HG03045 (cell line): ENCODE data around the gene WDFY4.

Experiments
- ATAC-seq: cut with Tn5 transposase; IDR thresholded peaks from one replicate; pipeline ENCODE4 v1.9.1; 2021; ENCODE audit warnings: mild to moderate bottlenecking, moderate library complexity; ENCODE audit not compliant: unreplicated experiment

Gene WDFY4

GRCh38 chr10:48789486-48790456 lies 105.1 kb downstream of the WDFY4 start:
- no peak for ATAC-seq

GRCh38 chr10:48790457-48791044 lies 105.9 kb downstream of the WDFY4 start:
- no peak for ATAC-seq

DNA sequence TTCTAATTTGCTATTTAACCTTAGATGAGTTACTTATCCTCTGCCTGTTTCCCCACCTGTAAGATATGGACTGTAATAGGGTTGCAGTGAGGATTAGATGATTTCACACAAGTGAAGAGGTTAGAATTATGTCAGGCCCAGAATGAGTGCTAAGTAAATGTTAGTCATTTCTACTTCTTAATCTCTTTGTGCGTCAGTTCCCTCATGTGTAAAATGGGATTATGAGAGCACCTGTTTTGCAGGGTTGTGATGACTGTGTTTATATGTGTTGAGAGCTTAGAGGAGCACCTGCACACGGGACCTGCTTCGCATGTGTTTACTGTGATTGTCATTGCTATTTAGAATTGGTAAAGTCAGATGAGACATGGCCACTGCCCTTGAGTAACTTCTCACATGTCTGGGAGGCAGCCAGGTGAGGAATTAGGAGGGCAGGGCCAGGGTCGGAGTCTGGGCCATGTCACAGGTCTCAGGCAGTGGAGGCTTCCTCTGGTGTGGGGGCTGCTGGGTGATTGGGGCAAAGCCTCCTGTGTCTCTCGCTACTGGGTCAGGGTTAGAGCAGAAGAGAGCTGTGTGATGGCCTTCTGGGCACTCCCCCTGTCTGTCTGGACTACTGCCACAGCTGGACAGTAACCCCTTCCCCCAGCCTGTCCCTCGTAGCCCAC lies 106.7 kb downstream of the WDFY4 start:
- ATAC-seq: no peak

DNA sequence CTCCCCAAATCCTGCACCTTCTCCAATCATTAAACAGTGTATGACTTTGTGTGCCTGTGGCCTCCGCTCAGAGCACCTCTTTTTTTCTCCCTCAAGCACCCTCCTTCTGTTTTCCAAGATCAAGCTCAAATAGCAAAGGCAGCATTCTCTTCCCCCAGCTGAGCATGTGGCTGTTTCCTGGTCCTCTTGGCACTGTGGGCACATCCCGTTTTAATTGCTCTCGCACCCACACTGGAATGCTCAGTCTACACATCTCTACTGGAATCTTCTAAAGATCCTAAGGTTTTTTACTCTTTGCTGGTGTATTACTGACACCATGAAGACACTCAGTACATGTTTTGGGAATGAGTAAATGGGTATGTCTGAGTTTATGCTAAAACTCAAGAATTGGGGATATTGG lies 107.4 kb downstream of the WDFY4 start:
- no peak for ATAC-seq

- ATAC-seq: no peak
Measured at GRCh38 chr10:48792687-48793096, 108.0 kb downstream of the WDFY4 start.

DNA sequence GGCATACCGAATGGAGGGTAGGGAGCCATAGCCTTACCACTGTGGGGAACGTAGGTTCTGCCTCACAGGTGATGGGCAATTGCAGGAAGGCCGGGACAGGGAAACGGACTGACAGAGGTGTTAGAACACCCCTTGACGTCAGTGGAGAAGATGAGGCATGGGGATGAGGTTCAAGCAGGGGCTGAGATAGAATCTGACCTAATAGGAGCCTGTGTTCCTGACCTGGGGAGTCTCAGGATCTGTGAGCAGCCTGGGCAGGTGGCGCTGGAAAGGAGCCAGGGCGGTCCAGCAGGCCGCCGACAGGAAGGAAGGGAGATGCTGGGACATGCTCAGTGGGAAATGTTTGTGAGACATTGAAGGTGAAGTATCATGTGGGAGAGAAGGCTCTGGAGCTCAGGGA lies 109.4 kb downstream of the WDFY4 start:
- no peak for ATAC-seq

DNA sequence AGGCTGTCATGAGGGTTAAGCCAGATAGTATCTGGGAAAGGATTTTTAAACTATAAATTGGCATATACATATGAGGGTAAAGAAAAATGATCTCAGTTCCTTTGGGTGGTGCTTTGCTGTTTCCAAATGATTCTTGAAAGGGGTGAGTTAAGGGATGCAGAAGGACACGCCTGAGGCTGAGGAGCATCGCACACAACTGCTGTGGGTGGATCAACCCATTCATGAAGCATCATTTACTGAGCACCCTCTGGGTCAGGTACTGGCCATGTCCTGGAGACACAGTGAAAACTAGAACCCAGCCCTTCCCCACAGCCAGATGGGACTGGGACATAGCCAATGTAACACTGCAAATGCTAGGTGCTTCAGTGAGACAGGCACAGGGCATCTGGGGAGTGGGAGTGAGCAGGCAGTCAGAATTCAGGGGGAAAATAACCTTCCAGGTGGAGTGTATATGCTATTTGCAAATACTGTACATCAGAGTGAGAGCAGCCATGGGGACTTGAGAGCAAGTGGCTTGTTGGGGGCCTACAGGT lies 112.1 kb downstream of the WDFY4 start:
- no peak for ATAC-seq

DNA sequence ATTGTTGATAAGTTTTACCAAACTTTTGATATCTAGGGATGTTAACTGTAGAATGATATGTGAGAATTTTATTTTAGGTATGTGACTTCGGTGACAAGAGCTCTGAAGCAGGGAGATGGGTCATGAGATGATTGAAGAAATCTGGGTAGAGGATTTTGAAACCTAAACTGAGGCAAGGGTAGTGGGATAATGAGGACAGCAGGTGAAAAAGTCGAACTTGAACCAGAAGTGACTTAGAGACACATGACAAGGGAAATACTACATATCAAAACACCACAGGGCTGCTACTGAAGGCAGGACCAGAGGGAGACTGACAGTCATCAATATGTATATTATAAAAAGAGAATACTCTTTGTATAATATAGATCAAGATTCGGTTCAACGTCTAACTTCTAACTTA lies 113.2 kb downstream of the WDFY4 start:
- ATAC-seq: no peak

DNA sequence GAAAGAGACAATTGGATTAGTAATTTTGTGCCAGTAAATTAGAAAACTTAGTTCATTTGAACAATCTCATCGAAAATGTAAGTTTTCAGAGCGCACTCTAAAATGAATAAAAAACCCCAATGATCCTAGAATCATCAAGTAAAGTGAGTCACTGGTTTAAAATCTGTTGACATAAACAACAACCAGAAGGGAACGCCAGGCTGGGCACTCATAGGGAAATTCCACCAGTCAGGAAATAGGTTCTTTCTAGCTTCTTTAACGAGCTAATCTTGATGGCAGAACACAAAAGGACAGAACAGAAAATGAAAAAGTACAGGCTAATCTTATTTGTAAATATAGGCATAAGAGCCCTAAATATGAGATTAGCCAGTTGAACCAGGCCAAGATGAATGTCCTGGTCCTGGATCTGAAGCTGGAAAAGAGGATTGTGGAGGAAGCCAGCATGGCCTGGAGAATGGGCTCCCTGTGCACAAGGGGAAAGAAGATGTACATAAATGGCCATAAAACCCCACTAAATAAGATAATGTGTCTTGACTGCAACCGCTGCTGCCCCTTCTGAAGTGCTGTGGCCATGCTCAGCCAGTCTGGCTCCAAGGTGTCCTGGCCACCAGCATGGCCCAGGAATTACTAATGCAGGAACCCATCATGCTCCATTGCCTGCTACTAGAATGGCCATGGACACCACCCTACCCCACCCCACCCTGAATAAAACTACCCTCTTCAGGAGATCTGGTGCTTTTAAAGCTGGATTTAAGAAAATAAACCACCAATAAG lies 114.0 kb downstream of the WDFY4 start:
- no peak for ATAC-seq

DNA sequence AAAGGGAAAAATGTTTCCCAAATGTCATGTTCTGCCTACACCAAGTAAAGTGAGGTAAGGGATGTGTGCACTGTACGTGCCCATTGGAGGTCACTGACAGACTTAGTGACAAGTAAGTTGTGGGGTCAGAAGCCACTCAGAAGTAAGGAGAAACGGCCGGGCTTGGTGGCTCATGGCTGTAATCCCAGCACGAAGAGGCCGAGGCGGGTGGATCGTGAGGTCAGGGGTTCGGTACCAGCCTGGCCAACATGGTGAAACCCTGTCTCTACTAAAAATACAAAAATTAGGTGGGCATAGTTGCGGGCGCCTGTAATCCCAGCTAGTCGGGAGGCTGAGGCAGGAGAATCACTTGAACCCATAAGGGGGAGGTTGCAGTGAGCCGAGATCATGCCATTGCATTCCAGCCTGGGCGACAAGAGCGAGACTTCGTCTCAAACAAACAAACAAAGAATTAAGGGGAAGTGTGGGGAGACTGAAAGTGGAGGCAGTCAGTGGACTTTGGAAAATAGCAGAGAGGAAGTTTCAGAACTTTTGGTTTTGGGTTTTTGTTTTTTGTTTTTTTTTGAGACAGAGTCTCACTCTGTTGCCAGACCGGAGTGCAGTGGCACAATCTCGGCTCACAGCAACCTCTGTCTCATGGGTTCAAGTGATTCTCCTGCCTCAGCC lies 114.8 kb downstream of the WDFY4 start:
- ATAC-seq: no peak

DNA sequence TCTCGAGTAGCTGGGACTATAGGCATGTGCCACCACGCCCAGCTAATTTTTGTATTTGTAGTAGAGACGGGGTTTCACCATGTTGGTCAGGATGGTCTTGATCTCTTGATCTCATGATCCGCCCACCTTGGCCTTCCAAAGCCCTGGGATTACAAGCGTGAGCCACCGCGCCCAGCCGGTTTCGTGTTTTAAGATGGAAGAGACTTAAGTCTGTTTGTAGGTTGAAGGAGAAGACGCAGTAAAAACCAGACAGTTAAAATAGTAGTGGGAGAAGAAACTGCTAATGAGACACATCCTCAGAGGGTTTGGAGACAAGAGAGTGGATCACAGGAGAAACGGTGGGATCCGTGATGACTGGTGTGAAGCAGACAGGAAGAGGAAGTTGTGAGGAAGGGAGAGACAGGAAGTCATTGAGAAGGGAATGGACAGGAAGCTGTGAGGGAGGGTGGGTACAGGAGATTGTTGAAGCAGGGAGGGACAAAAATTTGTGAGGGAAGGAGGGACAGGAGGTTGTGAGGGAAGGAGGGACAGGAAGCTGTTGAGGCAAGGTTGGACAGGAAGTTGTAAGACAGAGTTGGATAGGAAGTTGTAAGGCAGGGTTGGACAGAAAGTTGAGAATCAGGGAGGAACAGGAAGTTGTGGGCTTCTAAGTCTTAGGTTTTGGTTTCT lies 115.5 kb downstream of the WDFY4 start:
- ATAC-seq: no peak

GRCh38 chr10:48801001-48801421 lies 116.3 kb downstream of the WDFY4 start:
- no peak for ATAC-seq

- ATAC-seq: peak; percentile 92
Measured at GRCh38 chr10:48802611-48803071, 118.0 kb downstream of the WDFY4 start.

- no peak for ATAC-seq
Measured at GRCh38 chr10:48803801-48804584, 119.3 kb downstream of the WDFY4 start.

- no peak for ATAC-seq
Measured at GRCh38 chr10:48804740-48805182, 120.1 kb downstream of the WDFY4 start.

DNA sequence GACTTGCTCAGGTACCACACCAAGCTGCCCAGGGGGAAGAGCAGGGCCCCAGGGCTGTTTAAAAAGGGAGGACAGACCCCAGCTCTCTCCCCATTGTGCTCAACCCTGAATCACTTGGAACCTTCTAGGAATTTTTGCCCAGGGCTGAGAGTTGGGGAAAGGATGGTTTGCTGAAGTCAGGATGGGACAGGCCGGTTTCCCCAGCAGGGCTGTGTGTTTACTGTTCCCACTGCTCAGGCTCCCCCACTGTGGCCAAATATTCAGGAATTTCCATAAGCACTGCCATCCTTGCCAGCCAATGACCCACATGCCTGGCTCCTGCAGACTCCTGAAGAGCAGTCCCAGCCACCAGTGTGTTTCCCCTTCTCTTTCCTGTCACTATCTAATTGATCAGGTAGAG lies 120.7 kb downstream of the WDFY4 start:
- no peak for ATAC-seq

DNA sequence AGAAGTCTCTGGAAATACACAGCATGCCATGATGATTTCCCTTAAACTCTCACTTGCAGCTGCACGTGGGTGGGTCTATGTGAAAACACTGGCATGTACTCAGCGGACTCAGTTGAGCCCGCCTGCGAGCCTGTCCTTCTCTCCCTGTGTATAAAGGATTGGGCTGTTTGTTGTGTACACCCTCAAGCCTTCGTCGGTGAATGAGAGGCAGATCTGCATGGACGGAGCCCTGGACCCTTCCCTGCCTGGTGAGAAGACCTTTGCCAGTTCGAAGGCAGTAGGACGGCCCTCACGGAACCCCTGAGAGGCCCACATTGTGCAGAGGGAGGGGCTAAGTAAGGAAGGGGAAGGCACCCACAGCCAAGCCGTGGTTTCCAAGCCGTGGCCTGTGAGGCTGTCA lies 121.2 kb downstream of the WDFY4 start:
- ATAC-seq: no peak

- no peak for ATAC-seq
Measured at GRCh38 chr10:48806342-48806741, 121.7 kb downstream of the WDFY4 start.
